Brain pericyte (primary cell): ENCODE data around the gene BHLHE40.

Experiments used
- DNase-seq: peaks from one replicate; pipeline ENCODE4 v3.0.0-alpha.2; 2012; ENCODE audit warnings: low read depth, low spot score

The BHLHE40 gene

GRCh38 chr3:4979428-4980228, at the start of gene BHLHE40:
Gene BHLHE40 (plus strand): TSS chr3:4979437. CDS start chr3:4979719, 282 bp downstream.
- DNase-seq = no peak

DNA sequence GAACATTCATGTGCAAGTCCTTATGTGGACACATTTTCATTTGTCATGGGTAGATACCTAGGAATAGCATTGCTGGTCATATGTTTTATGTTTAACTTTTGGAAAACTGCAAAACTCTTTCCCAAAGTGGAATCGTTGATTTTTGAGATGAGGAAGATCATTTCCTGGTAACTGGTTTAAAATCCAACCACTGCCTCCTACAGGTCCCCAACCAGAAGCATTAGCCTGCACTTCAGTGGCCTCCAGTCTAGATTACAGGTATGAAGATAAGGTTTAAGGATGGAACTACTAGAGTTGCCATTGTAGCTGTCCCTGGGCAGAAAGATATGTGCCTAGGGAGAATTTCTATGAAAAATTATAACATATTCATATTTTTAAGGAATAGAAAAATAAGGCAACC, 48.7 kb upstream of the BHLHE40 start:
- no peak for DNase-seq

GRCh38 chr3:4934050-4934449, 45.2 kb upstream of the BHLHE40 start:
- no peak for DNase-seq

GRCh38 chr3:4935347-4935746, 43.9 kb upstream of the BHLHE40 start:
- DNase-seq = no peak

DNA sequence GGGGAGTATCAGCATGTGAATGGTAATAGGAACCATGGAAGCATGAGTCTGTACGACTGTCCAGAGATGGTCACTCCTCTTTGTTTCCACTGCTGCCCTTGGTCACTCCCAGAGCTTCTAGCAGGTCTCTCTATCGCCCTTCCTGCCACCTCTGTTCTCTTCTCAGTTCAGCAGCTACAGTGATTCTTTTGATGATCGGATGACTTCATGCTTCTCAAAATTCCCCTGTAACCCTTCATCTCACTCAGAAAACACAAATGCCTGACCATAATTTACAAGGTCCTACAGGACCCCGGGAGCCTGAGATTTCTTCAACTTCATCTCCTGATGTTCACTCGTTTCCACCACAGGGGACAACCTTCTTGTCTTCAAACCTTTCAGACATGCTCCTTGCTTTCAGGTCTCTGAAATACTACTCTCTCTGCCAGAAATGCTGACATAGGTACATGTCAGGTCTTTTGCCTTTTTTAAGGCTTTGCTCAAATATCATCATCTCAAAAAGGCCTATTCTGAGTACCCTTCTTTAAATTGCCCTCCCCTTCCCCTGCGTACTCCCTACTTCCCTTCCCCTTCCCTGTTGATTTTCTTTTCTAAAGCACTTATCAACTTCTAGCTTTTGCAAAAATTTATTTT, 42.1 kb upstream of the BHLHE40 start:
- DNase-seq = no peak

GRCh38 chr3:4938281-4938982, 40.8 kb upstream of the BHLHE40 start:
- no peak for DNase-seq

GRCh38 chr3:4939276-4939675, 40.0 kb upstream of the BHLHE40 start:
- no peak for DNase-seq

DNA sequence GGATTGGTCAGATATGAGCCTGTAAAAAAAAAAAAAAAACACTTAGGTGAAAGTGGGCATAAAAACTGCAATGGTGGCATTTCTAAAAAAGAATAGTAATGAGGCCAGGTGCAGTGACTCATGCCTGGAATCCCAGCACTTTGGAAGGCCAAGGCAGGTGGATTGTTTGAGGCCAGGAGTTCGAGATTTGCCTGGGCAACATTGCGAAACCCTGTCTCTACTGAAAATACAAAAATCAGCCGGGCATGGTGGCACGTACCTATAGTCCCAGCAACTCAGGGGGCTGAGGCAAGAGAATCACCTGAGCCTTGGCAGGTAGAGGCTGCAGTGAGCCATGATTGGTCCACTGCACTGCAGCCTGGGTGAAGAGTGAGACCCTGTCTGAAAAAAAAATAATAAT, 38.3 kb upstream of the BHLHE40 start:
- DNase-seq = no peak

GRCh38 chr3:4943549-4943948, 35.7 kb upstream of the BHLHE40 start:
- DNase-seq = no peak

- no peak for DNase-seq
These were observed 33.9 kb upstream of the BHLHE40 start for GRCh38 chr3:4945324-4945723.

DNA sequence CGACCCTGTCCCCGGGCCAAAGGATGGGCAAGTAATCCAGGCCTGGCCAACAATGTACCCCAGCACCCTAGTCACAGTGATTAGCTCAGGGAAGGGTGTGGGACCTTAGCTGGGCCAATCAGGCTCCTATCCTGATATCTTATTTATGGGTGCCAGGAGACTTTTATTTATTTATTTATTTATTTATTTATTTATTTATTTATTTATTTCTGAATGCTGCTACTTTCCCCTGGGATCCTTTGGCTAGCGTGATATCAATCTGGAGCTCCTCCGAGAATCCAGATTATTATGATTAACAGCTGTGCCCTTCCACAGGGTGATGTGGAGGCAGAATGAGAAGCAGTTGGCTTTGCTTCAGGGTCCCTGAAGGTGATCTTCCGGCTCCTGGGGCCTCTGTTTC, 32.2 kb upstream of the BHLHE40 start:
- DNase-seq = no peak

DNA sequence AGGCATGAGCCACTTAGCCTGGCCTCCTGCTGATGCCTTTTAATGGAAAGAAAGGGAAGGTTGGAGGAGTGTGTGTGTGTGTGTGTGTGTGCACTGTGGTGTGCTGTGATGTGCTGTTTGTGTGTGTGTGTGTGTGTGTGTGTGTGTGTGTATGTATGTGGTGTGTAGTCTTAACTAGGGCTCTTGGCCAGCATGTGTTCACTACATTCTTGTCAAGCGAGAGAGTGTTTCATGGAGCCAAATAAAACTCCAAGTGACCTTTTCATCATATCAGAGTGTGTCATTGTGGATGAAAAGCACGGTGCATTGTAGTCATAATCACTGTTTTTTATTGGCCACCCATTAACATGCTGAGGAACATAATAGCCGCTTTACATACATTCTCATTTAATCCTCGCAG, 30.8 kb upstream of the BHLHE40 start:
- DNase-seq = no peak

DNA sequence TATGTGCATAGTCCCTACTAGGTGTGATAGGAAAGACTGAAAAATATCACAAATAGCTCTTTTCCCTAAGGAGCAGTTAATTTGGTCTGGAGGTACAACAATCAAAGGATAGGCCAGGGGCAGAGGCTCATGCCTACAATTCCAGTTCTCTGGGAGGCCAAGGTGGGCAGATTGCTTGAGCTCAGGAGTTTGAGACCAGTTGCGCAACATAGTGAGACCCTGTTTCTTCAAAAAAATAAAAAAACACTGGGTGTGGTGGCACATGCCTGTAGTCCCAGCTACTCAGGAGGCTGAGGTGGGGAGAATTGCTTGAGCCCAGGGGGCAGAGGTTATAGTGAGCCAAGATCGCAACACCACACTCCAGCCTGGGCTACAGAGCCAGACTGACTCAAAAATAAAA, 30.2 kb upstream of the BHLHE40 start:
- no peak for DNase-seq

DNA sequence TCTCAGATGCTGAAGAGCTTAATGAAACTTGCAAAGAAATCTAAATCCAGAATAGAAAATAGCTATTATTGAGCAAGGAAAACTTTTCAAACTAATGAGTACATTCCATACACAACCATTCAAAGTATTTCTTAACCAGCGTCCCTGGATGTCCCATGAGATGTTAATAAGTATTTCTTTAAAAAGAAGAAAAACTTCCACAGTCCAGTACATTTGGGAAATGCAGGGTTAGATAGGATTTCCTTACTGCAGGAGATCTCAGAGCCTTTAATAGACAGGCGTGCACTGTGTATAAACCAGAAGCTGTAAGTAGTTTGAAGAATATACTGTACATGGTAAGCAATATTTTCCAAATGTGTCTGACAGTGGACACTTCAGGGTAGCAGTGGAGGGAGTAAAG, 29.6 kb upstream of the BHLHE40 start:
- DNase-seq = no peak

GRCh38 chr3:4950351-4950784, 28.9 kb upstream of the BHLHE40 start:
- DNase-seq = no peak

GRCh38 chr3:4950948-4951347, 28.3 kb upstream of the BHLHE40 start:
- DNase-seq = no peak

- DNase-seq = no peak
These were observed 26.1 kb upstream of the BHLHE40 start for GRCh38 chr3:4953119-4953518.

DNA sequence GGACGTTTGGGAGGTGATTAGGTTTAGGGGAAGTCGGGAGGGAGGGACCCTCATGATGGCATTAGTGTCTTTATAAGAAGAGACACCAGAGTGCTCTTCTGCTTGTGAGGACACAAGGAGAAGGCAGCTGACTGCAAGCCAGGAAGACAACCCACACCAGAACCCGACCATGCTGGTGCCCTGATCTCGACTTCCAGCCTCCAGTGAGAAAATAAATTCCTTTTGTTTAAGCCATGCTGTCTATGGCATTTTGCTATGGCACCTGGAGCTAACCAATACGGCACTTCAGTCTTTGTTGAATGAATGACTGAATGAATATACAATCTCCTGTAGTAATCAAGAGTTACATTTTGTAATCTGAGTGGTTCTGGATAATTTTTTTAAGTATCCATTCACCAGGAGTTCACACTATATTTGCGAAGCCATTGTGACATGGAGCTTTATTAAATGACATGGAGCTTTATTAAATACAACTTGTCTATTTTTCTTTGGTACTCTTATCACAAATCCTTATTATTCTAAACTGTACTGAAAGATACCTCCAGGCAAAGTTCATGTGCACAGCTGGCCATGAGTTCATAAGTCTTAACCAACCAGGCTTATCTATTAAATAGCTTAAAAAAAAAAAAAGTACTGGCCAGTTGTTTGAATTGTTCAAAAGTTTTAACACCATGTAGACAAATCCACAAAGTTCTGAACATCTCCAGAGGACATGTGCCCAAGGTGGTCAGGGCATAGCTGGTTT, 24.8 kb upstream of the BHLHE40 start:
- no peak for DNase-seq

DNA sequence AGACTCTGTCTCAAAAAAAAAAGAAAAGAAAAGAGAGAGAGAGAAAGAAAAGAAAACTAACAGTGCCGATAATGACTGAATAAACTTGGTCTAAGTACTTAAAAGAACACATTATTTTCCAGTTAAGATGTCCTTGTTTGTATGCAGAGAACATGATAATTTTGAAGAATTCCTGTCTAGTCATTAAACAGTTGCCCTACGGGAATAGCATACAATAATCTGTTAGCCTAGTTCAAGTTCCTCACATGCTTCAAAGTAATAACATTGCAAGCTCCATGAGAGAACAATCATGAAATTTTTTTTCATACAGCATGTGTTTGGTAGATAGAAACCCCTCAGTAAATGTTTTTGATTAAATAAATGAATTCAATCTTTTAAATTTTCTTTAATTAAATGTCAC, 23.1 kb upstream of the BHLHE40 start:
- DNase-seq = no peak

DNA sequence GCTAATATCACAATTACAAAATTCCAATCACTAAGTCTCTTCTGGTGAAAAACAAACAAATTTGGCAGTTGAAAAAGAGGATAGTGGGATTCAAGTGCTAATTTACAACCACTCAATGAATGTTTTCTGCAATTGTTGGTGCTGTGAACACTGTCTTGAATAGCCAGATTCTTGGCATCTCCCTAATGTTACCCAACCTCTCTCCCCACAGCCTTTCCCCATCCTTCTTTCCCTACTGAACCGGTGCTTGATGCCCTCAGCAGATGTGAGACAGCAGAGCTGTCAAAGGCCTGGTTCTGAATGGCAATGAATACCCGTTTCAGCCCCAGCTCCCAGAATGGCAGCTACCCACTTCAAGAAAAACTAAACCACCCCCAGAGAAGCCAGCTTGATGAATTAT, 22.5 kb upstream of the BHLHE40 start:
- no peak for DNase-seq

DNA sequence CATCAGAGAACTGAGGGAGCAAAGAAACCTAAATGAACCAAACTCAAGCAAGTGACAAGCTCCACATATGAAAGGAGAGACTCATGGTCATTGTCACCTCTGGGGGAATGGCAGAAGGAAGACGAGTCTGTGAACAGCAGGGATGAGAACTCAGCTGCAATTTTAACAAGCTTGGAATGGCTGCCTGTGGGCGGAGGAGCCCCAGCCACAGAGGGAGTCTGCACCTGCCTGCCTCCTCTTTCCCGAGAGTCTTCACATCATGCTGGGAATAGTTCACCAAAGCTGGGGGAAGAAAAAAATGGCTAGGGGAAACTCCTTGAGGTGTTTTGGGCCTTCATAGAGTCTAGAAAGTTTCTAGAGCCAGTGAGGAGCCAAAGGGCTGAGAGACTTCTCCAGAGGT, 21.3 kb upstream of the BHLHE40 start:
- DNase-seq = no peak

DNA sequence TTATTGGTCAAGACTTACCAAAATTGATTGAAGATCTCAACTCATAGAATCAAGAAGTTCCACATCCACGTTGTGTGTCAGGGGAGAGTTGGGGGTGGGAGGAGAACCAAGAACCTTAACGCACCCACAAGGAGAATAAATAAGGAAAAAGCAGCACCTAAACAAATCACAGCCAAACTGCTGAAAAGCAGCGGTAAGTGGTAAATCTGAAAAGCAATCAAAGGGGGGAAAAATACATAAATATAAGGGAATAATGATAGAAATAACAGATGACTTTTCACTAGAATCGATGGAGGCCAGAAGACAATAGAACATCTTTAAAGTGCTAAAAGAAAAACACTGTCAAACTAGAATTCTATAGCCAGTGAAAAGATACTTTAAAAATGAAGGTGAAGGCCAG, 20.1 kb upstream of the BHLHE40 start:
- no peak for DNase-seq
